Smooth muscle cell (in vitro differentiated cells): ENCODE data around the gene PPP1R10. TPM values are rescaled to one million over a fixed set of nuclear protein-coding genes. Genes with fewer than 3 reads are reported as not detected.

ENCODE experiments used
- DNase-seq: peaks from one replicate; lab custom pipeline; 2025; ENCODE audit not compliant: unreplicated experiment; lab: John Stamatoyannopoulos, UW
- H2AFZ ChIP-seq: fragments of 200-600 bp; sonication (generic); 2 replicates; pipeline ENCODE4 v1.6.0; 2016; ENCODE audit warnings: antibody characterized with exemption, low read depth, mild to moderate bottlenecking
- H3F3A ChIP-seq: fragments of 200-600 bp; sonication (generic); 2 replicates; pipeline ENCODE4 v1.6.0; 2017; ENCODE audit warnings: antibody characterized with exemption, low read depth
- H3K27ac ChIP-seq: fragments of 200-600 bp; sonication (generic); 2 replicates; pipeline ENCODE4 v1.5.1; 2016; ENCODE audit warnings: low read depth, mild to moderate bottlenecking
- H3K27me3 ChIP-seq: fragments of 200-600 bp; sonication (generic); 2 replicates; pipeline ENCODE4 v1.6.1; 2016; ENCODE audit warnings: low read depth, mild to moderate bottlenecking
- H3K36me3 ChIP-seq: fragments of 200-600 bp; sonication (generic); 2 replicates; pipeline ENCODE4 v1.5.1; 2016; ENCODE audit warnings: low read depth
- H3K4me1 ChIP-seq: fragments of 200-600 bp; sonication (generic); 2 replicates; pipeline ENCODE4 v1.5.1; 2016; ENCODE audit warnings: low read depth
- H3K4me2 ChIP-seq: fragments of 200-600 bp; sonication (generic); 2 replicates; pipeline ENCODE4 v1.6.0; 2016; ENCODE audit warnings: mild to moderate bottlenecking
- H3K4me3 ChIP-seq: fragments of 200-600 bp; sonication (generic); 2 replicates; pipeline ENCODE4 v1.5.1; 2016; ENCODE audit warnings: mild to moderate bottlenecking
- H3K79me2 ChIP-seq: fragments of 200-600 bp; sonication (generic); 2 replicates; pipeline ENCODE4 v1.6.0; 2016; ENCODE audit warnings: low read depth, mild to moderate bottlenecking
- H3K9ac ChIP-seq: fragments of 200-600 bp; sonication (generic); 2 replicates; pipeline ENCODE4 v1.6.0; 2016; ENCODE audit warnings: low read depth
- H3K9me3 ChIP-seq: fragments of 200-600 bp; sonication (generic); replicated peaks from 2 replicates; pipeline ENCODE4 v1.5.1; 2016; ENCODE audit warnings: low read depth
- H4K20me1 ChIP-seq: fragments of 200-600 bp; sonication (generic); 2 replicates; pipeline ENCODE4 v1.6.0; 2016; ENCODE audit warnings: low read depth
- WGBS: methylation state at CpG from one replicate; pipeline ENCODE4 v1.1.7; 2016; ENCODE audit warnings: low lambda C conversion rate; 5-methylcytosine and 5-hydroxymethylcytosine counted together
- polyA plus RNA-seq: library from polyadenylated mRNA; unstranded; fragments of >200 nt; fragmentation: Nextera tagmentation; extraction: Ambion mirVana; gene quantifications from 2 replicates; pipeline ENCODE4 v1.2.1, GENCODE V29; 2016
- total RNA-seq: library from RNA; depleted of rRNA; stranded (reverse); fragments of >200 nt; gene quantifications from 2 replicates; pipeline ENCODE4 v1.2.3, GENCODE V29; 2014
- TF ChIP-seq, protein P1 (sequence below): fragments of 200-600 bp; sonication (generic); IDR thresholded peaks from 2 replicates; pipeline ENCODE4 v1.5.1; 2017; ENCODE audit warnings: borderline replicate concordance, mild to moderate bottlenecking, antibody characterized with exemption; ENCODE audit not compliant: insufficient read depth, poor library complexity, severe bottlenecking

Gene PPP1R10
- total and polyA plus RNA-seq, 2 experiments from 2014 or later, result 36.1 to 65.1 TPM

DNA sequence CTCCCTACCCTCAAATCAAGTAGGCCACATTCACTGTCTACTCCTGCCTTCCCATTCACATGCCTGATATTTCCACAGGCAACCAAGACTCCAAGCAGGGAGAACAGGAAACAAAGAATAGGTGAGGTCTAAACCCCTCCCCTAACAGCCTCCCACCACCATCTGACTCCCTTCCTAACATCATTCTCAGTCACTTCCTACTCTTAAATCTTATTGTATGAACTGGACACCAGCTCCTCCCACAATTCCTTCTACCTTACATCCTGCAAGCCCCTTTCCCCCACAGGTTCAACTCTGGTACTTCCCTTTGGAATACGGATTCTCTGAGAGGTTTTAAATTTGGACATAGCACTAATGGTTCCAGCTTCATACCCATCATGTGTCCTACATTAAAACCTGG is 28.9 kb upstream of the PPP1R10 start:
- H3K9ac ChIP-seq, result no peak overlapping the region
- H4K20me1 ChIP-seq, result no peaks in the 10 kb centered on the region
- no peaks in the 10 kb centered on the region for H3K9me3 ChIP-seq
- no peak for DNase-seq
- H3F3A ChIP-seq, result no peaks in the 10 kb centered on the region
- peaks cover 7% of the 10 kb centered on the region for H3K4me1 ChIP-seq
- TF ChIP-seq, protein P1, sequence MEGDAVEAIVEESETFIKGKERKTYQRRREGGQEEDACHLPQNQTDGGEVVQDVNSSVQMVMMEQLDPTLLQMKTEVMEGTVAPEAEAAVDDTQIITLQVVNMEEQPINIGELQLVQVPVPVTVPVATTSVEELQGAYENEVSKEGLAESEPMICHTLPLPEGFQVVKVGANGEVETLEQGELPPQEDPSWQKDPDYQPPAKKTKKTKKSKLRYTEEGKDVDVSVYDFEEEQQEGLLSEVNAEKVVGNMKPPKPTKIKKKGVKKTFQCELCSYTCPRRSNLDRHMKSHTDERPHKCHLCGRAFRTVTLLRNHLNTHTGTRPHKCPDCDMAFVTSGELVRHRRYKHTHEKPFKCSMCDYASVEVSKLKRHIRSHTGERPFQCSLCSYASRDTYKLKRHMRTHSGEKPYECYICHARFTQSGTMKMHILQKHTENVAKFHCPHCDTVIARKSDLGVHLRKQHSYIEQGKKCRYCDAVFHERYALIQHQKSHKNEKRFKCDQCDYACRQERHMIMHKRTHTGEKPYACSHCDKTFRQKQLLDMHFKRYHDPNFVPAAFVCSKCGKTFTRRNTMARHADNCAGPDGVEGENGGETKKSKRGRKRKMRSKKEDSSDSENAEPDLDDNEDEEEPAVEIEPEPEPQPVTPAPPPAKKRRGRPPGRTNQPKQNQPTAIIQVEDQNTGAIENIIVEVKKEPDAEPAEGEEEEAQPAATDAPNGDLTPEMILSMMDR, result no peak
- no peaks in the 10 kb centered on the region for H3K27me3 ChIP-seq
- H3K4me3 ChIP-seq, result peak overlapping the region; percentile 93
- no peak overlapping the region for H3K4me2 ChIP-seq
- H3K79me2 ChIP-seq, result no peaks in the 10 kb centered on the region
- 86% methylated on average over 1 of the region's 1 CpG for WGBS
- H2AFZ ChIP-seq, result no peak overlapping the region
- H3K36me3 ChIP-seq, result no peaks in the 10 kb centered on the region
- peak overlapping the region; percentile 44 for H3K27ac ChIP-seq

DNA sequence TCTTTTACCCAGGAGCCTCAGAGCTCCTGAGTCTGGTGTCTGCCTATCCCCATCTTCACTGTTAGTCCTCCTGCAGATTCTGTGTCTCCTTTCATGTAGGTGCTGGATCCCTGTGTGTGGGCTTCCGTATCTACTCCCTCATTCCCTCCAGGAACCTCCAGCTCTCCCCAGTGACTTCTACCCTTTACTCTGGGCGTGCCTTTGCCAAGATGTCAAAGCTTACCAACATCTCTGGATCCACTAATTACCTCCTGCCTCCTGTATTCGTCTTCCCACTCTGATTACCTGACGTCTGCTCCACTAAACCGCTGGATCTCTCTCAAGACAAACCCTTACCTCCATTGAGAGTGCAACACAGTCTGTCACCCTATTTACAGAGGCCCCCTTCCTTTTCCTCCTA is 27.7 kb upstream of the PPP1R10 start:
- H3K9ac ChIP-seq, result no peak overlapping the region
- no peak overlapping the region for H3K4me3 ChIP-seq
- H3F3A ChIP-seq, result no peaks in the 10 kb centered on the region
- no peak for DNase-seq
- no peaks in the 10 kb centered on the region for H4K20me1 ChIP-seq
- no peaks in the 10 kb centered on the region for H3K79me2 ChIP-seq
- H2AFZ ChIP-seq, result no peak overlapping the region
- no peaks in the 10 kb centered on the region for H3K27me3 ChIP-seq
- H3K4me1 ChIP-seq, result peaks cover 7% of the 10 kb centered on the region
- WGBS, result 92% methylated on average over 5 of the region's 5 CpGs
- no peak overlapping the region for H3K27ac ChIP-seq
- no peaks in the 10 kb centered on the region for H3K9me3 ChIP-seq
- H3K36me3 ChIP-seq, result no peaks in the 10 kb centered on the region
- TF ChIP-seq, protein P1, result no peak
- no peak overlapping the region for H3K4me2 ChIP-seq

DNA sequence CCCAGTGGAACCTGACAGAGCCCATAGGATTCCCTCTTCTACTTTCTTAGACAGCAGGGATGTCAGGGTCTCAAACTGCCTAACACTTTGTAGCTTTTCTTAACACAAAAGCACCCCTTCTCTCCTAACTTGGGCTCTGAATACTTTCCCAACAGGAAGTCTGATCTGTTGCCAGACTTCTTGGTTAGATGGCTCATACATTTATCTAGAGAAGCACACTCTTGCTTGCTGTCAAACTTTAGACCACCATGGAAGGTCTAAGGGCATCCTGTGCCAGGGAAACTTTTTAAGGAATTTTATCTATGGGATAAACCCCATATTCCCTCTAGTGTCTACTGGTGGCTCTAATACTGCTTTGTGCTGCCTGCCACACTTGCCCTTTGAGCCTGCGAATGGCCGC is 26.6 kb upstream of the PPP1R10 start:
- Histone ChIP-seq H3K9me3 (no peaks in the 10 kb centered on the region), H4K20me1 (no peaks in the 10 kb centered on the region), H3K27me3 (no peaks in the 10 kb centered on the region), H3K4me3 (no peak overlapping the region), H3K4me2 (no peak overlapping the region), H3K36me3 (no peaks in the 10 kb centered on the region), H3F3A (no peaks in the 10 kb centered on the region), H3K9ac (no peak overlapping the region), H3K79me2 (no peaks in the 10 kb centered on the region), H3K27ac (no peak overlapping the region), H3K4me1 (peaks cover 7% of the 10 kb centered on the region), H2AFZ (no peak overlapping the region)
- DNase-seq, result no peak
- WGBS, result 95% methylated on average over 2 of the region's 2 CpGs
- TF ChIP-seq, protein P1, result no peak

DNA sequence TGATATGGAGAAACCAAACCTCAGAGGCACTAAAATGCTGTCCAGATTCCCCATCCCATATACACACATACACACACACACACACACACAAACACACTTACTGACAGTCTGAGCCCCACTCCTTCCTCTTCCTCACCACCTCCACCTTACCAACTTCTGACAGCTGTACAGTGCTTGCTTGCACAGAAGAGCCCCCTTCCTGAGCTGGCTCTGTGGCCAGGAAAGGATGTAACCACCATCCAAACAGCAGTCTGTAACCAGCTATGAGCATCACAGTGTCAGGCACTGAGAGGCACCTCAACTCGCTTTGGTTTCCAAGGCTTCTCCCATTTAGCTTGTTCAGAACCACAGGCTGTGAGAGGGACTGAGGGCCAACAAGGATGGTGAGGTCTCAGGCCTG is 24.0 kb upstream of the PPP1R10 start:
- Histone ChIP-seq H3K9me3 (no peaks in the 10 kb centered on the region), H2AFZ (no peak overlapping the region), H3K4me3 (no peak overlapping the region), H3K36me3 (no peaks in the 10 kb centered on the region), H3K4me2 (no peak overlapping the region), H3K27ac (no peak overlapping the region), H3K79me2 (no peaks in the 10 kb centered on the region), H3K9ac (no peak overlapping the region), H3F3A (no peaks in the 10 kb centered on the region), H3K27me3 (no peaks in the 10 kb centered on the region), H3K4me1 (no peaks in the 10 kb centered on the region), H4K20me1 (no peaks in the 10 kb centered on the region)
- DNase-seq, result no peak
- TF ChIP-seq, protein P1, result no peak
- WGBS, result 100% methylated on average over 1 of the region's 1 CpG
